NCI-H460 (cell line): ENCODE results near the gene OR51G2. TPM values are rescaled to one million over a fixed set of nuclear protein-coding genes. Genes with fewer than 3 reads are reported as not detected.

Source experiments
- DNase-seq: peaks from one replicate; pipeline ENCODE4 v3.0.0-alpha.2; 2016; ENCODE audit warnings: low read depth; ENCODE audit errors: extremely low read depth
- total RNA-seq: library from RNA; depleted of rRNA; stranded (reverse); fragments of >200 nt; shearing (Covaris generic); gene quantifications from 2 replicates; pipeline ENCODE4 v1.2.3, GENCODE V29; 2014; rRNA removed

OR51G2 gene
- total RNA-seq, 1 experiment from 2014 or later, result not detected

GRCh38 chr11:4865855-4866254 is 53.3 kb downstream of the OR51G2 start:
- DNase-seq, result no peak

GRCh38 chr11:4863876-4864275 is 55.3 kb downstream of the OR51G2 start:
- DNase-seq, result no peak

Other genes with a start within 250 kb of the OR51G2 start
- not detected in 2 replicates for gene OR51E2, start 221.5 kb downstream of the OR51G2 start, total RNA-seq
- gene MMP26, start 214.6 kb downstream of the OR51G2 start, total RNA-seq, result not detected in 2 replicates
- not detected in 2 replicates for gene OR51F1, start 149.4 kb downstream of the OR51G2 start, total RNA-seq
- not detected in 2 replicates for gene OR52R1, start 115.0 kb downstream of the OR51G2 start, total RNA-seq
- gene OR51F2, start 98.0 kb downstream of the OR51G2 start, total RNA-seq, result not detected in 2 replicates
- not detected in 2 replicates for gene OR51S1, start 70.1 kb downstream of the OR51G2 start, total RNA-seq
- not detected in 2 replicates for gene OR51T1, start 37.5 kb downstream of the OR51G2 start, total RNA-seq
- gene OR51A7, start 15.6 kb downstream of the OR51G2 start, total RNA-seq, result not detected in 2 replicates
- not detected in 2 replicates for gene OR51G1, start 5.0 kb upstream of the OR51G2 start, total RNA-seq
- gene OR51A4, start 28.3 kb upstream of the OR51G2 start, total RNA-seq, result not detected in 2 replicates
- gene OR51A2, start 36.4 kb upstream of the OR51G2 start, total RNA-seq, result not detected in 2 replicates
- gene OR51L1, start 75.5 kb upstream of the OR51G2 start, total RNA-seq, result not detected in 2 replicates
- not detected in 2 replicates for gene OR52J3, start 127.2 kb upstream of the OR51G2 start, total RNA-seq
- gene OR52E2, start 140.3 kb upstream of the OR51G2 start, total RNA-seq, result not detected in 2 replicates
- not detected in 2 replicates for gene OR52E1, start 150.2 kb upstream of the OR51G2 start, total RNA-seq
- gene OR52A5, start 219.0 kb upstream of the OR51G2 start, total RNA-seq, result not detected in 2 replicates
- not detected in 2 replicates for gene OR52A1, start 235.4 kb upstream of the OR51G2 start, total RNA-seq